ENCODE measurements around the gene THAP4.
A peak's percentile ranks its signal among the peaks of the same experiment; 100 is the strongest.

Gene THAP4

GRCh38 chr2:241617431-241618154, 19.4 kb downstream of the THAP4 start:
- Histone ChIP-seq H3K4me3 (peak overlapping the region in 1 of 2 donors; percentile 19), H3K36me3 (peaks cover 0 to 12% (median 5%) of the 10 kb centered on the region in 3 donors), H3K4me1 (peaks cover 0 to 9% (median 2%) of the 10 kb centered on the region in 4 donors), H3K27ac (no peak overlapping the region), H3K27me3 (no peaks in the 10 kb centered on the region), H3K9me3 (no peaks in the 10 kb centered on the region)
- DNase-seq, result no peak
- intact Hi-C loops (cut with DNase I; ENCODE audit: low total_unique reads), result no loop called here
- TF ChIP-seq CTCF (IDR thresholded peaks at IDR 0.05), result no peak

- no peak for DNase-seq
- intact Hi-C loops (cut with DNase I; ENCODE audit: low total_unique reads), result no loop called here
- Histone ChIP-seq H3K27ac (no peak overlapping the region), H3K4me1 (peaks cover 0 to 9% (median 2%) of the 10 kb centered on the region in 4 donors), H3K4me3 (no peak overlapping the region), H3K36me3 (peaks cover 0 to 12% (median 5%) of the 10 kb centered on the region in 3 donors), H3K27me3 (no peaks in the 10 kb centered on the region), H3K9me3 (no peaks in the 10 kb centered on the region)
- no peak for TF ChIP-seq CTCF (IDR thresholded peaks at IDR 0.05)
Measured at GRCh38 chr2:241616168-241617125, 20.5 kb downstream of the THAP4 start.

GRCh38 chr2:241615522-241616052, 21.4 kb downstream of the THAP4 start:
- Histone ChIP-seq H3K4me3 (no peak overlapping the region), H3K36me3 (peaks cover 0 to 12% (median 5%) of the 10 kb centered on the region in 3 donors), H3K4me1 (peaks cover 0 to 10% (median 4%) of the 10 kb centered on the region in 4 donors), H3K27ac (no peak overlapping the region), H3K27me3 (no peaks in the 10 kb centered on the region), H3K9me3 (no peaks in the 10 kb centered on the region)
- no peak for DNase-seq
- TF ChIP-seq CTCF (IDR thresholded peaks at IDR 0.05), result no peak
- intact Hi-C loops (cut with DNase I; ENCODE audit: low total_unique reads), result no loop called here

- H3K9me3 ChIP-seq, result no peaks in the 10 kb centered on the region
- intact Hi-C loops (cut with DNase I; ENCODE audit: low total_unique reads), result no loop called here
- TF ChIP-seq CTCF (IDR thresholded peaks at IDR 0.05), result no peak
- H3K27me3 ChIP-seq, result no peaks in the 10 kb centered on the region
- H3K4me3 ChIP-seq, result no peak overlapping the region
- H3K27ac ChIP-seq, result no peak overlapping the region
- H3K36me3 ChIP-seq, result peaks cover 0 to 12% (median 5%) of the 10 kb centered on the region in 3 donors
- no peak for DNase-seq
- H3K4me1 ChIP-seq, result peaks cover 0 to 13% (median 9%) of the 10 kb centered on the region in 4 donors
Measured at GRCh38 chr2:241615041-241615440, 21.9 kb downstream of the THAP4 start.

- DNase-seq, result no peak
Measured at GRCh38 chr2:241613017-241613780, 23.8 kb downstream of the THAP4 start.

More at GRCh38 chr2:241613017-241613780, 23.8 kb downstream of the THAP4 start:
- Histone ChIP-seq H3K27ac (no peak overlapping the region), H3K27me3 (no peaks in the 10 kb centered on the region), H3K9me3 (no peaks in the 10 kb centered on the region), H3K4me3 (no peak overlapping the region), H3K36me3 (peaks cover 0 to 4% (median 0%) of the 10 kb centered on the region in 3 donors), H3K4me1 (peaks cover 0 to 22% (median 16%) of the 10 kb centered on the region in 4 donors)
- intact Hi-C loops (cut with DNase I; ENCODE audit: low total_unique reads), result loop anchor here (5.0 kb wide), 1 partner anchor 106 kb away; the partner anchor contains the start of gene STK25
- TF ChIP-seq CTCF (IDR thresholded peaks at IDR 0.05), result no peak
